Lower leg skin (tissue), 3 donors: Measurements from ENCODE around the gene MTA3.

Source experiments
- CTCF ChIP-seq, 3 donors: fragments of 450-650 bp; IDR thresholded peaks; one replicate each; pipeline ENCODE4 v1.5.1; 2016; ENCODE audit warnings: antibody characterized with exemption in 3 of 3, mild to moderate bottlenecking in 3 of 3, moderate library complexity in 2 of 3
- POLR2A ChIP-seq, 2 donors: fragments of 450-650 bp; IDR thresholded peaks; one replicate each; pipeline ENCODE4 v1.6.1; 2016 to 2017; ENCODE audit warnings: antibody characterized with exemption in 2 of 2, mild to moderate bottlenecking in 1 of 2, moderate library complexity in 1 of 2

GRCh38 chr2:42801381-42801780, 232.9 kb downstream of the MTA3 start:
- no peak for TF ChIP-seq CTCF (IDR thresholded peaks at IDR 0.05)
- TF ChIP-seq POLR2A (IDR thresholded peaks at IDR 0.05), result no peak
